Sigmoid colon (tissue), 7 donors: ENCODE measurements around the gene DPF1. TPM values are rescaled to one million over a fixed set of nuclear protein-coding genes. Genes with fewer than 3 reads are reported as not detected.
A peak's percentile ranks its signal among the peaks of the same experiment; 100 is the strongest.

Experiments used
- DNase-seq: peaks from one replicate; pipeline ENCODE4 v3.0.0-alpha.2; 2019
- H3K27ac ChIP-seq, 4 donors: fragments of 200-600 bp; sonication (generic); one replicate each; pipeline ENCODE4 v1.5.1; 2016 to 2019; ENCODE audit warnings: mild to moderate bottlenecking in 1 of 4
- H3K27me3 ChIP-seq, 3 donors: fragments of 200-600 bp; sonication (generic); one replicate each; pipeline ENCODE4 v1.5.1; 2019; ENCODE audit warnings: mild to moderate bottlenecking in 1 of 3
- H3K36me3 ChIP-seq, 4 donors: fragments of 200-600 bp; sonication (generic); one replicate each; pipeline ENCODE4 v1.5.1; 2016 to 2019
- H3K4me1 ChIP-seq, 4 donors: fragments of 200-600 bp; sonication (generic); one replicate each; pipeline ENCODE4 v1.5.1; 2017 to 2019
- H3K4me3 ChIP-seq, 4 donors: fragments of 200-600 bp; sonication (generic); one replicate each; pipeline ENCODE4 v1.5.1; 2017 to 2019; ENCODE audit warnings: mild to moderate bottlenecking in 2 of 4, moderate library complexity in 1 of 4
- H3K9me3 ChIP-seq, 4 donors: fragments of 200-600 bp in 3 of 4; sonication (generic) in 3 of 4; one replicate each; pipeline versions ENCODE4 v1.5.1 to v1.6.1; 2013 to 2019
- CTCF ChIP-seq, 4 experiments: fragments of 450-650 bp in 3 of 4; fragments of 200-600 bp in 1 of 4; IDR thresholded peaks; one replicate each; pipeline ENCODE4 v1.5.1; 2016 to 2019; ENCODE audit warnings: antibody characterized with exemption in 4 of 4, mild to moderate bottlenecking in 3 of 4, moderate library complexity in 2 of 4
- EP300 ChIP-seq, 4 donors: sonication (generic); formaldehyde crosslinking; IDR thresholded peaks; one replicate each; pipeline ENCODE4 v1.6.1; 2017; ENCODE audit warnings: antibody characterized with exemption in 4 of 4
- POLR2A ChIP-seq, 2 donors: fragments of 450-650 bp; IDR thresholded peaks; one replicate each; pipeline ENCODE4 v1.6.1; 2016; ENCODE audit warnings: antibody characterized with exemption in 2 of 2, mild to moderate bottlenecking in 2 of 2, moderate library complexity in 2 of 2
- POLR2AphosphoS5 ChIP-seq, 4 donors: sonication (generic); formaldehyde crosslinking; IDR thresholded peaks; one replicate each; pipeline ENCODE4 v1.6.1; 2017; ENCODE audit warnings: antibody characterized with exemption in 4 of 4
- WGBS, 2 donors: extraction: QIAGEN DNeasy Blood & Tissue Kit; methylation state at CpG; one replicate each; pipeline ENCODE4 v1.1.7; 2013; 5-methylcytosine and 5-hydroxymethylcytosine counted together
- intact Hi-C: fragments of 100-400 bp; cut with DNase I; formaldehyde crosslinking; loops from one replicate; pipeline ENCODE4 v1.15.1; 2023
- polyA plus RNA-seq, 3 donors: library from polyadenylated mRNA; stranded (reverse); fragments of 200-250 nt; gene quantifications; one replicate each; pipeline ENCODE4 v1.2.3, GENCODE V29; 2013
- total RNA-seq, 4 donors: library from RNA; depleted of rRNA; stranded (reverse); fragments of >200 nt; gene quantifications; one replicate each; pipeline ENCODE4 v1.1.0, GENCODE V29; 2016
- donor health status: healthy with polysubstance abuse.
- donor health status: Bipolar disorder and iron deficiency.
- donor health status: healthy.

Gene DPF1
- total and polyA plus RNA-seq, 7 donors = 0.12 to 1.4 TPM; not detected in 5

- 3 to 6% methylated on average over 24 of the region's 24 CpGs for WGBS, 2 donors
- no peak for TF ChIP-seq CTCF (IDR thresholded peaks at IDR 0.05)
- no peak for TF ChIP-seq POLR2AphosphoS5 (IDR thresholded peaks at IDR 0.05)
- no peak for TF ChIP-seq EP300 (IDR thresholded peaks at IDR 0.05)
- TF ChIP-seq POLR2A (IDR thresholded peaks at IDR 0.05) = no peak
- H3K36me3 ChIP-seq = peaks cover 0 to 15% (median 2%) of the 10 kb centered on the region in 4 donors
- peaks cover 30 to 78% (median 62%) of the 10 kb centered on the region in 3 donors for H3K27me3 ChIP-seq
- peak; percentile 77 for DNase-seq
- H3K27ac ChIP-seq = peak overlapping the region; percentile 44 to 67 (median 60)
- no peaks in the 10 kb centered on the region for H3K9me3 ChIP-seq
- intact Hi-C loops = no loop called here
- peaks cover 0 to 30% (median 25%) of the 10 kb centered on the region in 4 donors for H3K4me1 ChIP-seq
- peak overlapping the region in 3 of 4 donors; percentile 14 to 18 (median 18) for H3K4me3 ChIP-seq
Observed at GRCh38 chr19:38210458-38210987, 13.5 kb downstream of the DPF1 start.

- intact Hi-C loops = no loop called here
- H3K9me3 ChIP-seq = no peaks in the 10 kb centered on the region
- 5 to 7% methylated on average over 29 to 30 of the region's 30 CpGs for WGBS, 2 donors
- peaks cover 0 to 15% (median 2%) of the 10 kb centered on the region in 4 donors for H3K36me3 ChIP-seq
- TF ChIP-seq EP300 (IDR thresholded peaks at IDR 0.05) = peak in 1 of 4 donors; percentile 31
- TF ChIP-seq POLR2AphosphoS5 (IDR thresholded peaks at IDR 0.05) = peak; percentile 44 to 76 (median 68)
- no peak for TF ChIP-seq POLR2A (IDR thresholded peaks at IDR 0.05)
- H3K4me1 ChIP-seq = peaks cover 0 to 30% (median 25%) of the 10 kb centered on the region in 4 donors
- H3K27ac ChIP-seq = peak overlapping the region; percentile 44 to 67 (median 60)
- H3K27me3 ChIP-seq = peaks cover 30 to 74% (median 55%) of the 10 kb centered on the region in 3 donors
- DNase-seq = peak; percentile 92
- peak overlapping the region in 3 of 4 donors; percentile 14 to 39 (median 18) for H3K4me3 ChIP-seq
Observed at GRCh38 chr19:38209671-38210457, 14.2 kb downstream of the DPF1 start.

GRCh38 chr19:38209152-38209551 is 14.9 kb downstream of the DPF1 start:
- no peaks in the 10 kb centered on the region for H3K9me3 ChIP-seq
- peak overlapping the region in 2 of 4 donors; percentile 18 to 39 for H3K4me3 ChIP-seq
- DNase-seq = no peak
- intact Hi-C loops = no loop called here
- H3K27me3 ChIP-seq = peaks cover 30 to 67% (median 50%) of the 10 kb centered on the region in 3 donors
- peaks cover 0 to 17% (median 2%) of the 10 kb centered on the region in 4 donors for H3K36me3 ChIP-seq
- WGBS, 2 donors = 9 to 45% methylated on average over 5 of the region's 5 CpGs
- TF ChIP-seq CTCF (IDR thresholded peaks at IDR 0.05) = no peak
- no peak for TF ChIP-seq POLR2A (IDR thresholded peaks at IDR 0.05)
- TF ChIP-seq EP300 (IDR thresholded peaks at IDR 0.05) = no peak
- no peak for TF ChIP-seq POLR2AphosphoS5 (IDR thresholded peaks at IDR 0.05)
- peak overlapping the region; percentile 7 to 63 (median 44) for H3K27ac ChIP-seq
- peaks cover 0 to 30% (median 25%) of the 10 kb centered on the region in 4 donors for H3K4me1 ChIP-seq

- Histone ChIP-seq H3K27ac (peak overlapping the region in 1 of 4 donors; percentile 63), H3K9me3 (no peaks in the 10 kb centered on the region), H3K36me3 (peaks cover 0 to 23% (median 2%) of the 10 kb centered on the region in 4 donors), H3K27me3 (peaks cover 30 to 62% (median 44%) of the 10 kb centered on the region in 3 donors), H3K4me1 (peaks cover 0 to 30% (median 25%) of the 10 kb centered on the region in 4 donors), H3K4me3 (no peak overlapping the region)
- no peak for TF ChIP-seq CTCF (IDR thresholded peaks at IDR 0.05)
- no peak for TF ChIP-seq EP300 (IDR thresholded peaks at IDR 0.05)
- TF ChIP-seq POLR2AphosphoS5 (IDR thresholded peaks at IDR 0.05) = no peak
- 93 to 96% methylated on average over 3 of the region's 3 CpGs for WGBS, 2 donors
- intact Hi-C loops = no loop called here
- DNase-seq = no peak
Observed at GRCh38 chr19:38208571-38208970, 15.5 kb downstream of the DPF1 start.

GRCh38 chr19:38207543-38207942 is 16.5 kb downstream of the DPF1 start:
- Histone ChIP-seq H3K36me3 (peaks cover 0 to 33% (median 5%) of the 10 kb centered on the region in 4 donors), H3K9me3 (no peaks in the 10 kb centered on the region), H3K27me3 (peaks cover 30 to 51% (median 36%) of the 10 kb centered on the region in 3 donors), H3K4me1 (peaks cover 0 to 30% (median 25%) of the 10 kb centered on the region in 4 donors), H3K4me3 (no peak overlapping the region), H3K27ac (no peak overlapping the region)
- TF ChIP-seq POLR2AphosphoS5 (IDR thresholded peaks at IDR 0.05) (no peak), EP300 (IDR thresholded peaks at IDR 0.05) (no peak), POLR2A (IDR thresholded peaks at IDR 0.05) (no peak), CTCF (IDR thresholded peaks at IDR 0.05) (no peak)
- DNase-seq = no peak
- 83 to 84% methylated on average over 12 of the region's 12 CpGs for WGBS, 2 donors
- intact Hi-C loops = no loop called here
